Neural progenitor cell (in vitro differentiated cells): ENCODE data around the gene ITIH5. TPM values are rescaled to one million over a fixed set of nuclear protein-coding genes. Genes with fewer than 3 reads are reported as not detected.

ENCODE experiments used
- DNase-seq: peaks from one replicate; pipeline ENCODE4 v3.0.0-alpha.2; 2016; ENCODE audit warnings: low spot score
- H2AFZ ChIP-seq: fragments of 200-600 bp; sonication (generic); replicated peaks from 2 replicates; pipeline ENCODE4 v1.6.1; 2016; ENCODE audit warnings: antibody characterized with exemption
- H3F3A ChIP-seq: fragments of 200-600 bp; sonication (generic); 2 replicates; pipeline ENCODE4 v1.6.1; 2016; ENCODE audit warnings: antibody characterized with exemption, low read depth
- H3K27ac ChIP-seq: fragments of 200-600 bp; sonication (generic); 2 replicates; pipeline ENCODE4 v1.5.1; 2016; ENCODE audit warnings: mild to moderate bottlenecking
- H3K27me3 ChIP-seq: fragments of 200-600 bp; sonication (generic); 2 replicates; pipeline ENCODE4 v1.6.1; 2016; ENCODE audit warnings: mild to moderate bottlenecking, moderate library complexity
- H3K36me3 ChIP-seq: fragments of 200-600 bp; sonication (generic); 2 replicates; pipeline ENCODE4 v1.5.1; 2016
- H3K4me1 ChIP-seq: fragments of 200-600 bp; sonication (generic); 2 replicates; pipeline ENCODE4 v1.6.1; 2016; ENCODE audit warnings: mixed run types
- H3K4me2 ChIP-seq: fragments of 200-600 bp; sonication (generic); 2 replicates; pipeline ENCODE4 v1.6.1; 2016
- H3K4me3 ChIP-seq: fragments of 200-600 bp; sonication (generic); 2 replicates; pipeline ENCODE4 v1.5.1; 2016
- H3K79me2 ChIP-seq: fragments of 200-600 bp; sonication (generic); 2 replicates; pipeline ENCODE4 v1.6.1; 2016; ENCODE audit warnings: low read depth
- H3K9ac ChIP-seq: fragments of 200-600 bp; sonication (generic); 2 replicates; pipeline ENCODE4 v1.6.1; 2016
- H3K9me3 ChIP-seq: fragments of 200-600 bp; sonication (generic); 2 replicates; pipeline ENCODE4 v1.5.1; 2016; ENCODE audit warnings: low read depth
- H4K20me1 ChIP-seq: fragments of 200-600 bp; sonication (generic); 2 replicates; pipeline ENCODE4 v1.6.1; 2016; ENCODE audit warnings: low read depth
- H3K27ac Mint-ChIP-seq: 3 replicates; pipeline ENCODE4 v1.8.0; 2021; ENCODE audit warnings: mixed read lengths
- H3K27me3 Mint-ChIP-seq: 2 replicates; pipeline ENCODE4 v1.8.0; 2022; ENCODE audit warnings: low read depth, mild to moderate bottlenecking, inconsistent platforms, moderate library complexity, mixed read lengths; ENCODE audit not compliant: insufficient read depth
- H3K36me3 Mint-ChIP-seq: 3 replicates; pipeline ENCODE4 v1.8.0; 2021; ENCODE audit warnings: mixed read lengths
- H3K4me1 Mint-ChIP-seq: 3 replicates; pipeline ENCODE4 v1.8.0; 2021; ENCODE audit warnings: mixed read lengths
- H3K4me3 Mint-ChIP-seq: 3 replicates; pipeline ENCODE4 v1.8.0; 2021; ENCODE audit warnings: mild to moderate bottlenecking, moderate library complexity, mixed read lengths
- H3K9me3 Mint-ChIP-seq: 3 replicates; pipeline ENCODE4 v1.8.0; 2020; ENCODE audit warnings: mixed read lengths
- EZH2 ChIP-seq: fragments of 200-600 bp; sonication (generic); IDR thresholded peaks from 2 replicates; pipeline ENCODE4 v1.6.1; 2017; ENCODE audit warnings: antibody characterized with exemption, mild to moderate bottlenecking, moderate library complexity
- EZH2phosphoT487 ChIP-seq: fragments of 200-600 bp; sonication (generic); IDR thresholded peaks from 2 replicates; pipeline ENCODE4 v1.6.1; 2017; ENCODE audit warnings: antibody characterized with exemption
- total RNA-seq: library from RNA; depleted of rRNA; stranded (reverse); fragments of >200 nt; gene quantifications from 2 replicates; pipeline ENCODE4 v1.2.3, GENCODE V29; 2015; ENCODE audit warnings: low replicate concordance
- TF ChIP-seq, protein P1 (sequence below): fragments of 200-600 bp; sonication (generic); IDR thresholded peaks from 2 replicates; pipeline ENCODE4 v1.5.1; 2017; ENCODE audit warnings: antibody characterized with exemption, mild to moderate bottlenecking

ITIH5 gene
- total RNA-seq, 1 donor from 2014 or later: 1.1 TPM

DNA sequence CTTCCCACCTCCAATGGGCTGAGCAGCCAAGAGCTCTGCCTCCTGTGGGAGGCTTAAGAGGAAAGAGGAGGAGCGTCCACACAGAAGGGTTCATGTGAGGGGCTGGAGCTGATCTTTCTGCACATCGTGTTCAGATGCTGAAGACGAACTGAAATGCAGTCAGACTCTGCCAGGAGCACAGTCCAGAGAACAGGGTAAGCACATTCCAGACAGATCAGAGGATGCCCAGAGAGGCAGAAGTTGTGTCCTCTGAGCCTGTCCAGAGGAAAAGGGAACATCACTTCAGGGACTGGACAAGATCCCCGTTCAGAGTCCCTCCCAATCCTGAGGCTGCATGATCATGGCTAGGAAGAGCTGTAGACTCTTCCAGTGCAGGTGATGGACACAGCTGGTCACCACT lies 72.9 kb downstream of the ITIH5 start:
- peaks cover 7% of the 10 kb centered on the region for H3K27me3 Mint-ChIP-seq
- Histone ChIP-seq H3K4me2 (no peak overlapping the region), H3K9me3 (no peaks in the 10 kb centered on the region), H3K36me3 (no peaks in the 10 kb centered on the region), H3K4me1 (no peaks in the 10 kb centered on the region), H3K9ac (no peak overlapping the region), H3K4me3 (no peak overlapping the region), H3K27ac (no peak overlapping the region), H4K20me1 (no peaks in the 10 kb centered on the region), H3K27me3 (no peaks in the 10 kb centered on the region), H3K79me2 (no peaks in the 10 kb centered on the region), H3F3A (no peaks in the 10 kb centered on the region), H2AFZ (no peak overlapping the region)
- no peak for DNase-seq
- no peaks in the 10 kb centered on the region for H3K4me1 Mint-ChIP-seq
- no peaks in the 10 kb centered on the region for H3K36me3 Mint-ChIP-seq
- no peak overlapping the region for H3K27ac Mint-ChIP-seq
- no peaks in the 10 kb centered on the region for H3K9me3 Mint-ChIP-seq
- TF ChIP-seq EZH2: no peak
- TF ChIP-seq, protein P1, sequence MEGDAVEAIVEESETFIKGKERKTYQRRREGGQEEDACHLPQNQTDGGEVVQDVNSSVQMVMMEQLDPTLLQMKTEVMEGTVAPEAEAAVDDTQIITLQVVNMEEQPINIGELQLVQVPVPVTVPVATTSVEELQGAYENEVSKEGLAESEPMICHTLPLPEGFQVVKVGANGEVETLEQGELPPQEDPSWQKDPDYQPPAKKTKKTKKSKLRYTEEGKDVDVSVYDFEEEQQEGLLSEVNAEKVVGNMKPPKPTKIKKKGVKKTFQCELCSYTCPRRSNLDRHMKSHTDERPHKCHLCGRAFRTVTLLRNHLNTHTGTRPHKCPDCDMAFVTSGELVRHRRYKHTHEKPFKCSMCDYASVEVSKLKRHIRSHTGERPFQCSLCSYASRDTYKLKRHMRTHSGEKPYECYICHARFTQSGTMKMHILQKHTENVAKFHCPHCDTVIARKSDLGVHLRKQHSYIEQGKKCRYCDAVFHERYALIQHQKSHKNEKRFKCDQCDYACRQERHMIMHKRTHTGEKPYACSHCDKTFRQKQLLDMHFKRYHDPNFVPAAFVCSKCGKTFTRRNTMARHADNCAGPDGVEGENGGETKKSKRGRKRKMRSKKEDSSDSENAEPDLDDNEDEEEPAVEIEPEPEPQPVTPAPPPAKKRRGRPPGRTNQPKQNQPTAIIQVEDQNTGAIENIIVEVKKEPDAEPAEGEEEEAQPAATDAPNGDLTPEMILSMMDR: no peak
- TF ChIP-seq EZH2phosphoT487: no peak
- no peak overlapping the region for H3K4me3 Mint-ChIP-seq

DNA sequence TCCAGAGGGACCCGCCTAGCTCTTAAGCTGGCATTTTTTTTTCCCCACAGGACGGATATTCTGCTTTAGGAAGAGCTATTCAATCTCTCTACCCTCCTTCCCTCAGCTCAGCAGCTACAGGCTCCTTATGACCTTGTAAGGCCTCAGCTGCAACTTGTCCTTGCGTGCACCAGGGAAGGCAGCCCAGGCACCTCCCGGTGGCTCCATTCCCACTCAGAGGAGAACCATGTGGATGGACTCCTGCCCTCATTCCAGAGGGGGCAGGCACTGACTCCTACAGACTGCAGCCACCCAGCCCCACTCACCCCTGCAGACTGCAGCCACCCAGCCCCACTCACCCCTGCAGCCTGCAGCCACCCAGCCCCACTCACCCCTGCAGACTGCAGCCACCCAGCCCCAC lies 73.7 kb downstream of the ITIH5 start:
- Histone ChIP-seq H3K9me3 (no peaks in the 10 kb centered on the region), H3K27me3 (no peaks in the 10 kb centered on the region), H3K79me2 (no peaks in the 10 kb centered on the region), H4K20me1 (no peaks in the 10 kb centered on the region), H3K27ac (no peak overlapping the region), H3K4me2 (no peak overlapping the region), H3F3A (no peaks in the 10 kb centered on the region), H2AFZ (no peak overlapping the region), H3K36me3 (no peaks in the 10 kb centered on the region), H3K9ac (no peak overlapping the region), H3K4me3 (no peak overlapping the region), H3K4me1 (no peaks in the 10 kb centered on the region)
- Mint-ChIP-seq H3K36me3 (no peaks in the 10 kb centered on the region), H3K27me3 (peaks cover 10% of the 10 kb centered on the region), H3K27ac (no peak overlapping the region), H3K4me3 (no peak overlapping the region), H3K4me1 (no peaks in the 10 kb centered on the region), H3K9me3 (no peaks in the 10 kb centered on the region)
- no peak for TF ChIP-seq EZH2
- TF ChIP-seq EZH2phosphoT487: no peak
- TF ChIP-seq, protein P1: no peak
- no peak for DNase-seq

DNA sequence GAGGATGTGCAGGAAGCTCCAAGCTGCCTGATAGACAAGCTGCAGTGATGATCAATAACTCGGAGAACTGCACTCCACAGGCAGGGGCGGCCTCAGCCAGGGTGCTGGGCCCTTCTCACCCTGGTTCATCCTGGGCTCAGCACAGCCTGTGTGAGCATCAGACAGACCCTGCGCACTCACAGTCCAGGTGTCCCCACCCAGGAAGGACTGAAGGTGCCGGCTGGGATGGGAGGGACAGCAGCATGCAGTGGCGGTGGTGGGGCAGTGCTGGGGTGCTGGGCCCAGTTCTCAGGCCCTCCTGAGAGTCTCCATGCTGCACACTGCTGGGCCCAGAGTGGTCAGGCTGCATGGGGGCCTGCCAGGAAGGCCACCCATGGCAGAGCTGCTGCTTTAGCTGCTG lies 74.1 kb downstream of the ITIH5 start:
- H3K9ac ChIP-seq: no peak overlapping the region
- H3K27ac ChIP-seq: no peak overlapping the region
- H3K4me1 ChIP-seq: no peaks in the 10 kb centered on the region
- H3F3A ChIP-seq: no peaks in the 10 kb centered on the region
- no peak overlapping the region for H3K4me3 Mint-ChIP-seq
- TF ChIP-seq EZH2 (no peak), EZH2phosphoT487 (no peak)
- TF ChIP-seq, protein P1: no peak
- no peak overlapping the region for H3K4me2 ChIP-seq
- H3K4me1 Mint-ChIP-seq: no peaks in the 10 kb centered on the region
- no peaks in the 10 kb centered on the region for H3K36me3 ChIP-seq
- H3K9me3 Mint-ChIP-seq: no peaks in the 10 kb centered on the region
- H3K27me3 ChIP-seq: no peaks in the 10 kb centered on the region
- peaks cover 10% of the 10 kb centered on the region for H3K27me3 Mint-ChIP-seq
- no peak for DNase-seq
- H3K79me2 ChIP-seq: no peaks in the 10 kb centered on the region
- no peaks in the 10 kb centered on the region for H4K20me1 ChIP-seq
- no peak overlapping the region for H2AFZ ChIP-seq
- H3K9me3 ChIP-seq: no peaks in the 10 kb centered on the region
- H3K27ac Mint-ChIP-seq: no peak overlapping the region
- no peaks in the 10 kb centered on the region for H3K36me3 Mint-ChIP-seq
- no peak overlapping the region for H3K4me3 ChIP-seq
